Measurements from ENCODE around the gene CFLAR. TPM values are rescaled to one million over a fixed set of nuclear protein-coding genes. Genes with fewer than 3 reads are reported as not detected.
A peak's percentile ranks its signal among the peaks of the same experiment; 100 is the strongest.

CFLAR gene
- total and polyA plus RNA-seq, 2 of the 4 experiments (the other 2 are of a cell fraction) = 29.2 to 59.9 TPM

DNA sequence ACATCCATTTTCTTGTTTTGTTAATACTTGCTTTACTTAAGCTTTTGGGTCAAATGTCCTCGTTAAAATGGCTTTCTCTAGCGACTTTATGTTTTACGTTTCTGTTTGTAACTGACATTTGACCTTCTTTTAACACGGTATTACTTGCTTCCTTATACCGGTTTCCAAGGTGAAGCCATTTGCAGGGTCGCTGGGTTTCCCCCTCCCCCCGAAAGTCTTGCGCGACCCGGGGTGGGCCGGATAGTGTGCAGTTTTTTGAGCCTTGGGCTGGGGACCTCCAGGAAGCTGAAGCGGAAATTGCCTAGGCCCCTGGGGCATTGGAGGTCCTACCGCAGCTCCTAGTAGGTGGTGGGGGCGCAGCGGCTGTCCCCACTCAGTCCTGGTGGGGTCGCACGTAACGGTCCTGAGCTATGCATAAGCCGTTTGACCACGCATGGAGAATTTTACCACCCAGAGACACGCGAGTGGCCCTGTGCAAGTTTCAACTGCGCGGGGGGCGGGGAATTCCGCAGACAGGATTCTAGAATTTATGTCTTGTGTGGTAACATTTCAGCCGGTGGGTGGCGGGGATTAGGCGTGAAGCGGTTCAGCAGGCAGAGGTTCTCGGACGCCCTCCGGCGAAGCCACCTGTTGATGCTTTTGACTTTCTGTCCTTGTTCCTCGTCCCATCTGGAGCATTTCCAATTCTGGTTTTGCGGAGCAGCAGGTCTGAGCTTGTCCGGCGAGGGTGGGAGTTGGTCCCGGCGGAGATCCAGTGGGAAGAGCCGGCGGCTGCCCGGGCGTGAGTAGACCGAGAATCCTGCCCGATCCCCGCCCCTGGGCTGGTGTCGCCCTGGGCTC, 2.4 kb downstream of the CFLAR start:
- Histone ChIP-seq H3K4me2 (ENCODE audit: low read depth, low read length) (peak overlapping the region; percentile 89), H4K20me1 (ENCODE audit: insufficient read depth, low read length) (peaks cover 18% of the 10 kb centered on the region), H3K27ac (ENCODE audit: insufficient read depth, low read length) (peak overlapping the region; percentile 92), H3K18ac (ENCODE audit: low read depth, low read length) (peak overlapping the region; percentile 38), H3K9ac (ENCODE audit: low read depth, low read length) (peak overlapping the region; percentile 78), H2BK120ac (ENCODE audit: low read depth, low read length) (peak overlapping the region; percentile 79), H3K14ac (replicated peaks; ENCODE audit: low read depth, low read length) (peak overlapping the region; percentile 96), H3K56ac (ENCODE audit: extremely low read depth, insufficient read depth, low read length) (peak overlapping the region; percentile 87), H4K8ac (ENCODE audit: low read depth in 2 of 2, low read length in 2 of 2) (peak overlapping the region; percentile 80 to 86), H3K79me1 (ENCODE audit: low read depth in 1 of 2, low read length in 2 of 2) (peaks cover 19 to 72% of the 10 kb centered on the region in 2 experiments; a peak in 3 of 4 replicates), H2AK9ac (replicated peaks; ENCODE audit: low read depth, low read length, poor library complexity) (peak overlapping the region; percentile 93), H3K4me1 (ENCODE audit: control insufficient read depth, insufficient read depth, low read length) (peaks cover 4% of the 10 kb centered on the region), H2BK15ac (ENCODE audit: low read depth, low read length) (peak overlapping the region; percentile 91; the same call in 2 of the 3 replicates), H2BK20ac (ENCODE audit: low read depth, low read length) (peak overlapping the region; percentile 69), H3K27me3 (ENCODE audit: control insufficient read depth, insufficient read depth, low read length) (no peaks in the 10 kb centered on the region), H3K23ac (ENCODE audit: low read depth, low read length) (peak overlapping the region; percentile 96; the same call in 1 of the 2 replicates), H2AK5ac (ENCODE audit: low read depth, low read length) (peak overlapping the region; percentile 84), H3K4ac (ENCODE audit: low read depth, low read length) (peak overlapping the region; percentile 98), H3K9me1 (ENCODE audit: insufficient read depth, low read length) (peaks cover 4% of the 10 kb centered on the region), H4K5ac (ENCODE audit: low read depth, low read length) (peak overlapping the region; percentile 54), H3K36me3 (ENCODE audit: control insufficient read depth, insufficient read depth, low read length) (no peaks in the 10 kb centered on the region), H2AFZ (replicated peaks; ENCODE audit: low read length, poor library complexity) (peak overlapping the region; percentile 83), H4K91ac (ENCODE audit: insufficient read depth, low read depth, low read length) (peak overlapping the region; percentile 74), H2BK5ac (ENCODE audit: low read depth, low read length, poor library complexity, severe bottlenecking) (peak overlapping the region; percentile 98), H3K9me3 (ENCODE audit: control insufficient read depth, insufficient read depth, low read length) (no peaks in the 10 kb centered on the region), H3K4me3 (ENCODE audit: insufficient read depth, low read depth, low read length) (peak overlapping the region; percentile 64)
- intact Hi-C loops (cut with micrococcal nuclease) (loop anchor here (1.0 to 5.0 kb wide), 2 partner anchors 8 to 46 kb away; partner anchors contain the start of genes HYCC2 and NDUFB3), in situ Hi-C loops (cut with MboI; ENCODE audit: low sequenced_read_pairs) (no loop called here), dilution Hi-C loops (cut with HindIII; ENCODE audit: low sequenced_read_pairs, unreplicated experiment) (no loop called here)
- 9% methylated on average over 20 of the region's 48 CpGs; no CpG with 5 or more reads in 1 of the 2 experiments for WGBS, 2 experiments (ENCODE audit: extremely low coverage in 2 of 2, insufficient read length in 1 of 2)
- DNase-seq = peak; percentile 78
- ATAC-seq (ENCODE audit: low read depth) = peak; percentile 35
- no TSS peak for BruUV-seq (replicated peaks)
- CTCF ChIA-PET = interaction anchor here (0.7 to 1.9 kb wide), 6 partner anchors 10 to 144 kb away, joined by 3 to 7 read pairs (median 3); no protein-coding TSS in a partner anchor
- POLR2A ChIA-PET (ENCODE audit: unreplicated experiment) = interaction anchor here (0.6 to 0.9 kb wide), 2 partner anchors 10 to 14 kb away, joined by 3 read pairs; no protein-coding TSS in a partner anchor
- TF ChIP-seq SMC3 (IDR thresholded peaks at IDR 0.05; ENCODE audit: low read depth, low read length) (peak; percentile 27; the same call in 1 of the 2 replicates), MAFK (IDR thresholded peaks at IDR 0.05; ENCODE audit: low read depth, low read length) (no peak), CEBPB (IDR thresholded peaks at IDR 0.05; ENCODE audit: low read depth, low read length) (0 out of 2 replicates have a peak, but pooled peaks have one; percentile 4), FOS (IDR thresholded peaks at IDR 0.05; ENCODE audit: low read depth, low read length) (no peak), USF2 (IDR thresholded peaks at IDR 0.05; ENCODE audit: low read depth, low read length) (no peak), MAZ (IDR thresholded peaks at IDR 0.05; ENCODE audit: borderline replicate concordance, low read depth, low read length) (peak; percentile 18; the same call in 1 of the 2 replicates), MXI1 (IDR thresholded peaks at IDR 0.05; ENCODE audit: borderline replicate concordance, low read depth, low read length) (peak; percentile 44; the same call in 1 of the 2 replicates), RCOR1 (IDR thresholded peaks at IDR 0.05; ENCODE audit: insufficient replicate concordance, low read length) (no peak), NFE2L2 (IDR thresholded peaks at IDR 0.05; ENCODE audit: low read depth, low read length) (no peak; the same call in 1 of the 2 replicates), RAD21 (IDR thresholded peaks at IDR 0.05; ENCODE audit: low read length) (peak; percentile 42; the same call in 1 of the 2 replicates), ELK1 (IDR thresholded peaks at IDR 0.05; ENCODE audit: borderline replicate concordance, low read depth, low read length) (no peak)
- TF ChIP-seq, protein P1, sequence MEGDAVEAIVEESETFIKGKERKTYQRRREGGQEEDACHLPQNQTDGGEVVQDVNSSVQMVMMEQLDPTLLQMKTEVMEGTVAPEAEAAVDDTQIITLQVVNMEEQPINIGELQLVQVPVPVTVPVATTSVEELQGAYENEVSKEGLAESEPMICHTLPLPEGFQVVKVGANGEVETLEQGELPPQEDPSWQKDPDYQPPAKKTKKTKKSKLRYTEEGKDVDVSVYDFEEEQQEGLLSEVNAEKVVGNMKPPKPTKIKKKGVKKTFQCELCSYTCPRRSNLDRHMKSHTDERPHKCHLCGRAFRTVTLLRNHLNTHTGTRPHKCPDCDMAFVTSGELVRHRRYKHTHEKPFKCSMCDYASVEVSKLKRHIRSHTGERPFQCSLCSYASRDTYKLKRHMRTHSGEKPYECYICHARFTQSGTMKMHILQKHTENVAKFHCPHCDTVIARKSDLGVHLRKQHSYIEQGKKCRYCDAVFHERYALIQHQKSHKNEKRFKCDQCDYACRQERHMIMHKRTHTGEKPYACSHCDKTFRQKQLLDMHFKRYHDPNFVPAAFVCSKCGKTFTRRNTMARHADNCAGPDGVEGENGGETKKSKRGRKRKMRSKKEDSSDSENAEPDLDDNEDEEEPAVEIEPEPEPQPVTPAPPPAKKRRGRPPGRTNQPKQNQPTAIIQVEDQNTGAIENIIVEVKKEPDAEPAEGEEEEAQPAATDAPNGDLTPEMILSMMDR (conservative IDR thresholded peaks at IDR 0.05; ENCODE audit: low read depth, low read length) = peak; percentile 56

Data from IMR-90 (cell line).